ENCODE measurements around the gene CHCHD4. TPM values are rescaled to one million over a fixed set of nuclear protein-coding genes. Genes with fewer than 3 reads are reported as not detected.

Gene CHCHD4
- total RNA-seq, 1 experiment from 2014 or later: 13.8 TPM

GRCh38 chr3:14130707-14131106, 6.0 kb upstream of the CHCHD4 start:
- H3K9me3 ChIP-seq (ENCODE audit: control insufficient read depth, insufficient read depth, low read depth, low read length): no peaks in the 10 kb centered on the region
- peaks cover 8% of the 10 kb centered on the region for H3K4me1 ChIP-seq (ENCODE audit: control insufficient read depth, insufficient read depth, low read length)
- ChIA-PET CTCF (no interaction called here), POLR2A (no interaction called here)
- ATAC-seq: no peak
- no peak for DNase-seq (ENCODE audit: low read depth, low spot score)
- in situ Hi-C loops (cut with HindIII; ENCODE audit: low pct_unique_long_range_greater_than_20kb, low sequenced_read_pairs) (no loop called here), intact Hi-C loops (cut with micrococcal nuclease; ENCODE audit: unreplicated experiment) (no loop called here)
- H3K36me3 ChIP-seq (ENCODE audit: control insufficient read depth, insufficient read depth, low read length): peaks cover 11% of the 10 kb centered on the region
- no peaks in the 10 kb centered on the region for H3K27me3 ChIP-seq (ENCODE audit: control insufficient read depth, insufficient read depth, low read length)
- no TSS peak for BruUV-seq (replicated peaks)
- no peak overlapping the region for H3K4me3 ChIP-seq (ENCODE audit: low read depth in 2 of 2, low read length in 2 of 2)
- H3K27ac ChIP-seq (ENCODE audit: low read length): no peak overlapping the region
- TF ChIP-seq SIN3A (IDR thresholded peaks at IDR 0.05; ENCODE audit: borderline replicate concordance, insufficient read depth, low read depth, low read length): no peak

GRCh38 chr3:14130230-14130629, 5.6 kb upstream of the CHCHD4 start:
- in situ Hi-C loops (cut with HindIII; ENCODE audit: low pct_unique_long_range_greater_than_20kb, low sequenced_read_pairs): no loop called here
- Histone ChIP-seq H3K4me1 (ENCODE audit: control insufficient read depth, insufficient read depth, low read length) (peaks cover 8% of the 10 kb centered on the region), H3K9me3 (ENCODE audit: control insufficient read depth, insufficient read depth, low read depth, low read length) (no peaks in the 10 kb centered on the region), H3K36me3 (ENCODE audit: control insufficient read depth, insufficient read depth, low read length) (peaks cover 11% of the 10 kb centered on the region), H3K27ac (ENCODE audit: low read length) (no peak overlapping the region), H3K4me3 (ENCODE audit: low read depth in 2 of 2, low read length in 2 of 2) (no peak overlapping the region), H3K27me3 (ENCODE audit: control insufficient read depth, insufficient read depth, low read length) (no peaks in the 10 kb centered on the region)
- no peak for TF ChIP-seq REST (IDR thresholded peaks at IDR 0.05; ENCODE audit: insufficient read depth in 1 of 2, low read depth in 2 of 2, low read length in 1 of 2)
- TF ChIP-seq CTCF (IDR thresholded peaks at IDR 0.05): no peak
- no peak for TF ChIP-seq POLR2AphosphoS5 (IDR thresholded peaks at IDR 0.05; ENCODE audit: low read depth, low read length)
- no peak for TF ChIP-seq SIN3A (IDR thresholded peaks at IDR 0.05; ENCODE audit: borderline replicate concordance, insufficient read depth, low read depth, low read length)
- TF ChIP-seq TCF7L2 (IDR thresholded peaks at IDR 0.05; ENCODE audit: low read depth, low read length): no peak
- intact Hi-C loops (cut with micrococcal nuclease; ENCODE audit: unreplicated experiment): no loop called here
- ATAC-seq: no peak
- ChIA-PET POLR2A (no interaction called here), CTCF (no interaction called here)
- no TSS peak for BruUV-seq (replicated peaks)
- no peak for DNase-seq (ENCODE audit: low read depth, low spot score)

- H3K27me3 ChIP-seq (ENCODE audit: control insufficient read depth, insufficient read depth, low read length): no peaks in the 10 kb centered on the region
- ChIA-PET POLR2A (no interaction called here), CTCF (no interaction called here)
- TF ChIP-seq REST (IDR thresholded peaks at IDR 0.05; ENCODE audit: insufficient read depth in 1 of 2, low read depth in 2 of 2, low read length in 1 of 2) (no peak), POLR2AphosphoS5 (IDR thresholded peaks at IDR 0.05; ENCODE audit: low read depth, low read length) (no peak), TCF7L2 (IDR thresholded peaks at IDR 0.05; ENCODE audit: low read depth, low read length) (no peak), CTCF (IDR thresholded peaks at IDR 0.05) (no peak)
- H3K4me3 ChIP-seq (ENCODE audit: low read depth in 2 of 2, low read length in 2 of 2): no peak overlapping the region
- intact Hi-C loops (cut with micrococcal nuclease; ENCODE audit: unreplicated experiment): no loop called here
- no peak for DNase-seq (ENCODE audit: low read depth, low spot score)
- H3K36me3 ChIP-seq (ENCODE audit: control insufficient read depth, insufficient read depth, low read length): peaks cover 11% of the 10 kb centered on the region
- no peak for ATAC-seq
- no TSS peak for BruUV-seq (replicated peaks)
- H3K4me1 ChIP-seq (ENCODE audit: control insufficient read depth, insufficient read depth, low read length): peaks cover 8% of the 10 kb centered on the region
- no peak overlapping the region for H3K27ac ChIP-seq (ENCODE audit: low read length)
- in situ Hi-C loops (cut with HindIII; ENCODE audit: low pct_unique_long_range_greater_than_20kb, low sequenced_read_pairs): no loop called here
- H3K9me3 ChIP-seq (ENCODE audit: control insufficient read depth, insufficient read depth, low read depth, low read length): no peaks in the 10 kb centered on the region
These were observed 4.6 kb upstream of the CHCHD4 start for GRCh38 chr3:14129296-14129695.

Data from Panc1 (cell line).